K562 (cell line): ENCODE results near the gene EFS. TPM values are rescaled to one million over a fixed set of nuclear protein-coding genes. Genes with fewer than 3 reads are reported as not detected.
A peak's percentile ranks its signal among the peaks of the same experiment; 100 is the strongest.
"Not testable (repeated sequence)": the region's sequence is repeated elsewhere in the genome, so short reads cannot be mapped to it uniquely, and the experiment has no call there.

Experiments
- ATAC-seq: fragments of 200-7000 bp; cut with Tn5 transposase; 3 replicates; pipeline ENCODE4 v1.9.1; 2020; ENCODE audit warnings: moderate library complexity
- BruUV-seq: library from RNA; stranded (reverse); fragments of 400-500 nt; replicated peaks from 2 replicates; lab custom pipeline; 2021; lab: Mats Ljungman, UMichigan
- CTCF ChIA-PET: fragments of 300-600 bp; formaldehyde crosslinking; extraction: SDS; loops from one replicate; lab custom pipeline; 2021; ENCODE audit warnings: low intra/inter-chr PET ratio; lab: Yijun Ruan, JAX
- POLR2A ChIA-PET: fragments of 300-600, 350-650 bp; sonication (Branson Sonifier 250); formaldehyde crosslinking; extraction: SDS; loops from one replicate; lab custom pipeline; 2021; ENCODE audit warnings: antibody characterized with exemption, inconsistent platforms; lab: Yijun Ruan, JAX
- DNase-seq, 4 experiments: peaks; one replicate each; pipeline versions ENCODE4 v3.0.0 to v3.0.0-alpha.2; 2011 to 2018; ENCODE audit warnings: low spot score in 3 of 4, mixed read lengths in 3 of 4; ENCODE audit errors: extremely low read depth in 1 of 4
- FAIRE-seq: peaks from 2 replicates; lab custom pipeline; 2011; peaks lifted over from hg19 to GRCh38; lab: Jason Lieb, UNC
- H2AFZ ChIP-seq: 2 replicates; pipeline ENCODE4 v1.6.0; 2011; ENCODE audit warnings: low read depth, low read length, control low read depth, inconsistent platforms
- H3K27ac ChIP-seq: fragments of 200-600 bp; 3 replicates; pipeline ENCODE4 v1.8.0; 2011; ENCODE audit warnings: low read depth, mild to moderate bottlenecking, control low read depth, inconsistent platforms, low read length, moderate library complexity, mixed read lengths; ENCODE audit errors: extremely low read depth
- H3K27me3 ChIP-seq, 2 experiments: fragments of 300-600 bp in 1 of 2; 2 replicates in 1 of 2; 3 replicates in 1 of 2; pipeline versions ENCODE4 v1.6.0 to v1.8.0; 2011; ENCODE audit warnings: inconsistent platforms in 2 of 2, low read length in 2 of 2, mild to moderate bottlenecking in 1 of 2, mixed read lengths in 1 of 2, moderate library complexity in 1 of 2; ENCODE audit not compliant: control insufficient read depth in 2 of 2, insufficient read depth in 2 of 2
- H3K36me3 ChIP-seq: fragments of 300-600 bp; 3 replicates; pipeline ENCODE4 v1.8.0; 2011; ENCODE audit warnings: mild to moderate bottlenecking, low read length, inconsistent platforms; ENCODE audit not compliant: control insufficient read depth, insufficient read depth
- H3K4me1 ChIP-seq, 2 experiments: fragments of 200-600 bp in 1 of 2; replicated peaks in 1 of 2; 2 replicates in 1 of 2; 3 replicates in 1 of 2; pipeline versions ENCODE4 v1.5.1 to v1.8.0; 2011; ENCODE audit warnings: inconsistent platforms in 2 of 2, low read length in 2 of 2, mild to moderate bottlenecking in 1 of 2, mixed read lengths in 1 of 2, moderate library complexity in 1 of 2; ENCODE audit not compliant: control insufficient read depth in 2 of 2, insufficient read depth in 2 of 2
- H3K4me2 ChIP-seq: 2 replicates; pipeline ENCODE4 v1.6.1; 2011; ENCODE audit warnings: low read length, control low read depth, inconsistent platforms, mixed read lengths; ENCODE audit not compliant: insufficient read depth
- H3K4me3 ChIP-seq: fragments of 200-600 bp; sonication (generic), shearing (Covaris generic); 2 replicates; pipeline ENCODE4 v1.5.1; 2016; ENCODE audit warnings: control low read depth, inconsistent platforms
- H3K79me2 ChIP-seq: fragments of 200-600 bp; 3 replicates; pipeline ENCODE4 v1.8.0; 2011; ENCODE audit warnings: low read length, inconsistent platforms; ENCODE audit not compliant: control insufficient read depth, insufficient read depth
- H3K9ac ChIP-seq, 2 experiments: 2 replicates each; pipeline versions ENCODE4 v1.6.0 to v1.6.1; 2011; ENCODE audit warnings: low read depth in 2 of 2, low read length in 2 of 2, control low read depth in 1 of 2, inconsistent platforms in 1 of 2, mild to moderate bottlenecking in 1 of 2, mixed read lengths in 1 of 2; ENCODE audit not compliant: insufficient read depth in 1 of 2
- H3K9me1 ChIP-seq: one replicate; pipeline ENCODE4 v1.6.0; 2011; ENCODE audit warnings: inconsistent platforms, mild to moderate bottlenecking, low read length, moderate library complexity; ENCODE audit not compliant: control insufficient read depth, insufficient read depth
- H3K9me3 ChIP-seq: replicated peaks from 2 replicates; pipeline ENCODE4 v1.5.1; 2011; ENCODE audit warnings: low read depth, low read length, inconsistent platforms; ENCODE audit not compliant: control insufficient read depth, insufficient read depth
- H4K20me1 ChIP-seq: replicated peaks from 2 replicates; pipeline ENCODE4 v1.6.1; 2011; ENCODE audit warnings: low read length, inconsistent platforms, mixed read lengths; ENCODE audit not compliant: control insufficient read depth, insufficient read depth
- HMG20A ChIP-seq: fragments of 450-650 bp; formaldehyde crosslinking; conservative IDR thresholded peaks from 2 replicates; pipeline ENCODE4 v1.4.0; 2020; ENCODE audit warnings: mild to moderate bottlenecking, mixed read lengths
- SPI1 ChIP-seq: IDR thresholded peaks from 2 replicates; pipeline ENCODE4 v1.6.1; 2011; ENCODE audit warnings: low read depth, low read length, control low read depth, borderline replicate concordance
- WGBS: fragments of 100-300 bp; shearing (Covaris generic); methylation state at CpG from one replicate; pipeline ENCODE4 v1.1.6; 2016; ENCODE audit warnings: low coverage, mixed read lengths; ENCODE audit not compliant: insufficient coverage; ENCODE audit errors: missing lambda C conversion rate; 5-methylcytosine and 5-hydroxymethylcytosine counted together
- in situ Hi-C: fragments of 300-500 bp; cut with MboI; formaldehyde crosslinking; loops from 4 replicates; pipeline ENCODE4 v1.15.0; 2018; ENCODE audit warnings: inconsistent platforms, mixed read lengths
- intact Hi-C: fragments of 100-400 bp; cut with micrococcal nuclease; formaldehyde crosslinking; loops from 2 replicates; pipeline ENCODE4 v1.14.2; 2022
- polyA plus RNA-seq, 8 experiments: library from polyadenylated mRNA; depleted of rRNA in 4 of 8; stranded (reverse) in 5 of 8; unstranded in 3 of 8; fragments of >200 nt; fragmentation: Nextera tagmentation in 2 of 8; fragmentation: Illumina TruSeq in 1 of 8; extraction: Ambion mirVana in 2 of 8; extraction: Trizol in 1 of 8; gene quantifications; 2 replicates each; pipeline versions ENCODE4 v1.2.1 to v1.2.3, GENCODE V29; 2011 to 2014; ENCODE audit warnings: inconsistent platforms in 1 of 8, missing spikeins in 1 of 8
- total RNA-seq, 7 experiments: library from RNA; depleted of rRNA in 6 of 7; stranded (reverse); fragments of >200 nt in 6 of 7; fragmentation: Illumina TruSeq in 2 of 7; extraction: Trizol in 2 of 7; gene quantifications; 2 replicates each; pipeline versions ENCODE4 v1.2.1 to v1.2.3, GENCODE V29; 2011 to 2021; ENCODE audit warnings: low replicate concordance in 1 of 7

The EFS gene
- total and polyA plus RNA-seq, 9 of the 15 experiments (the other 6 are each of a cell fraction or from before 2014, with no cell fraction given), result 0.01 to 0.03 TPM; not detected in 7

DNA sequence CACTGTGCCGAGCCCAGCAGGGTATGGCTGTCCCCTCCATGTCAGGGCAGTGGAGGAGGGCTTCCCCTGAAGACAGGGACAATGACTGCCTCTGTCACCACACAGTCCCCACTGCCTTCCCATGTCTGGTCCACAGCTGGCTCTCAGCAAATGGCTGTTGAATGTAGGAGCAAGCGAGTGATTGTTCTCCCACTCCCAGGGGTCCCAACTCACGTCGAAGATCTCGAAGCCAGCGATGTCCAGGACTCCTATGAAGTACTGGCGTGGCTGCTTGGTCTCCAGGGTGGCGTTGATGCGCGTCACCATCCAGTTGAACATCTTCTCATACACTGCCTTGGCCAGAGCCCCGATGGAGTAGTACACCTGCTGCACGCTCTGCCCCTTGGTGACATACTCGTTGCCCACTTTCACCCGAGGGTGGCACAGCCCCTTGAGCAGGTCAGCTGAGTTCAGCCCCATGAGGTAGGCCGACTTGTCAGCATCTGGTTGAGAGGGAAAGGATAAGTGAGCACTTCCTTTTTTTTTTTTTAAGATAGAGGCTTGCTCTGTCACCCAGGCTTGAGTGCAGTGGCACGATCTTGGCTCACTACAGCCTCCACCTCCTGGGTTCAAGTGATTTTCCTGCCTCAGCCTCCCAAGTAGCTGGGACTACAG, 35.7 kb upstream of the EFS start:
- H2AFZ ChIP-seq, H3K9me3 ChIP-seq, ATAC-seq, in situ Hi-C loops, H3K4me3 ChIP-seq, CTCF ChIA-PET, H3K4me2 ChIP-seq, H3K79me2 ChIP-seq, intact Hi-C loops, BruUV-seq, DNase-seq, H3K27ac ChIP-seq, H3K36me3 ChIP-seq, FAIRE-seq, H3K9me1 ChIP-seq, H4K20me1 ChIP-seq, H3K9ac ChIP-seq, H3K4me1 ChIP-seq: not testable (repeated sequence)
- 23% methylated on average over 15 of the region's 16 CpGs for WGBS
- POLR2A ChIA-PET, result interaction anchor here (0.6 kb wide), 1 partner anchor 31 kb away, joined by 3 read pairs; no protein-coding TSS in a partner anchor
- peak; percentile 63; the same call in 1 of the 2 replicates for TF ChIP-seq SPI1
- H3K27me3 ChIP-seq, result peaks cover 8 to 61% of the 10 kb centered on the region in 2 experiments; a peak in 4 of 5 replicates

DNA sequence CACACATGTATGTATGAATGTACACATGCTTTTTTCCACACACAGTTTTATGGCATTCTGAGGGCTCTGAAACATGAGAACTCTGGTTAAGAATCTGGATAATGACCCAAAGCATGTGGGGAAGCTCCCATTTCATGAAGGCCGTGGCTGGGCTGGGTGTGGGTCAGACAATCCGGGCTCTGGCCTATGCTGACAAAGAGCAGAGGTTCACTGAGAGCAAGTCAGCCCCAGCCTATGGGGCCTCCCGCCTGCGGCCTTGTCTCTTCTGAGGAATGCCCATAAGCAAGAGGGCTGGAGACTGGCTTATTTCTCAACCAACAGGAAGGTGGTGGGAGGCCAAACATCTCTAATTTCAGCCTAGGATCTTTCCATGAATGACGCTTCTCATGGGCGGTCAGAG, 34.6 kb upstream of the EFS start:
- in situ Hi-C loops (no loop called here), intact Hi-C loops (no loop called here)
- no peak overlapping the region for H3K4me3 ChIP-seq
- no peak for TF ChIP-seq HMG20A (CRISPR knock-in tag)
- H4K20me1 ChIP-seq, result no peaks in the 10 kb centered on the region
- H3K9me3 ChIP-seq, result no peaks in the 10 kb centered on the region
- no peaks in the 10 kb centered on the region for H3K79me2 ChIP-seq
- no peak overlapping the region for H3K27ac ChIP-seq
- peaks cover 0 to 6% of the 10 kb centered on the region in 2 experiments; a peak in 2 of 5 replicates for H3K4me1 ChIP-seq
- FAIRE-seq (no peak), ATAC-seq (no peak), DNase-seq (no peak)
- H3K9ac ChIP-seq, result no peak overlapping the region
- no peak overlapping the region for H3K4me2 ChIP-seq
- BruUV-seq, result no TSS peak
- no peak overlapping the region for H2AFZ ChIP-seq
- WGBS, result 0% methylated on average over 2 of the region's 6 CpGs
- no peaks in the 10 kb centered on the region for H3K9me1 ChIP-seq
- POLR2A ChIA-PET, result interaction anchor here (0.6 kb wide), 1 partner anchor 9 kb away, joined by 4 read pairs; no protein-coding TSS in a partner anchor
- peaks cover 9 to 58% of the 10 kb centered on the region in 2 experiments; a peak in 3 of 5 replicates for H3K27me3 ChIP-seq
- CTCF ChIA-PET, result no interaction called here
- H3K36me3 ChIP-seq, result no peaks in the 10 kb centered on the region
